Transverse colon (tissue), 4 donors: Measurements from ENCODE around the gene RNF144A. TPM values are rescaled to one million over a fixed set of nuclear protein-coding genes. Genes with fewer than 3 reads are reported as not detected.

ENCODE experiments used
- DNase-seq: peaks from one replicate; pipeline ENCODE4 v3.0.0-alpha.2; 2019
- H3K27ac ChIP-seq, 4 donors: fragments of 200-600 bp; sonication (generic); 2 replicates each; pipeline ENCODE4 v1.5.1; 2016 to 2018; ENCODE audit warnings: inconsistent platforms in 4 of 4
- H3K27me3 ChIP-seq: fragments of 200-600 bp; sonication (generic); 2 replicates; pipeline ENCODE4 v1.5.1; 2017; ENCODE audit warnings: inconsistent platforms
- H3K36me3 ChIP-seq, 4 donors: fragments of 200-600 bp; sonication (generic); 2 replicates each; pipeline ENCODE4 v1.5.1; 2017 to 2019; ENCODE audit warnings: inconsistent platforms in 4 of 4
- H3K4me1 ChIP-seq, 4 donors: fragments of 200-600 bp; sonication (generic); 2 replicates each; pipeline ENCODE4 v1.5.1; 2017 to 2020; ENCODE audit warnings: inconsistent platforms in 4 of 4
- H3K4me3 ChIP-seq, 4 donors: fragments of 200-600 bp; sonication (generic); 1 replicate in 1 of 4; 2 replicates in 3 of 4; pipeline versions ENCODE4 v1.5.1 to v1.6.1; 2017 to 2019; ENCODE audit warnings: inconsistent platforms in 4 of 4
- H3K9me3 ChIP-seq, 2 donors: fragments of 200-600 bp; sonication (generic); 2 replicates each; pipeline ENCODE4 v1.5.1; 2017 to 2019; ENCODE audit warnings: inconsistent platforms in 2 of 2
- EP300 ChIP-seq: sonication (generic); formaldehyde crosslinking; IDR thresholded peaks from one replicate; pipeline ENCODE4 v1.6.1; 2017; ENCODE audit warnings: antibody characterized with exemption, low read depth
- POLR2A ChIP-seq: fragments of 450-650 bp; IDR thresholded peaks from one replicate; pipeline ENCODE4 v1.6.1; 2016; ENCODE audit warnings: antibody characterized with exemption, mild to moderate bottlenecking, moderate library complexity
- POLR2AphosphoS5 ChIP-seq, 3 donors: sonication (generic); formaldehyde crosslinking; IDR thresholded peaks; one replicate each; pipeline ENCODE4 v1.6.1; 2016; ENCODE audit warnings: antibody characterized with exemption in 3 of 3
- WGBS, 2 donors: methylation state at CpG; one replicate each; pipeline ENCODE4 v1.1.5; 2018; ENCODE audit warnings: low coverage in 1 of 2; 5-methylcytosine and 5-hydroxymethylcytosine counted together
- in situ Hi-C, 4 donors: fragments of 200-750 bp; cut with MboI; loops; one replicate each; pipeline versions ENCODE4 v1.15.0 to v1.15.1; 2017; ENCODE audit warnings: low sequenced_read_pairs in 3 of 4, low pct_ligation_motif_present in 1 of 4, low pct_unique_long_range_greater_than_20kb in 1 of 4
- intact Hi-C: fragments of 100-400 bp; cut with DNase I; formaldehyde crosslinking; loops from one replicate; pipeline ENCODE4 v1.15.1; 2023; ENCODE audit warnings: low total_unique reads
- total RNA-seq, 4 donors: library from RNA; depleted of rRNA; stranded (reverse); fragments of >200 nt; gene quantifications; one replicate each; pipeline ENCODE4 v1.1.0, GENCODE V29; 2016
- TF ChIP-seq, protein P1 (sequence below), 5 experiments: fragments of 200-600 bp in 3 of 5; fragments of 450-650 bp in 2 of 5; sonication (generic) in 3 of 5; IDR thresholded peaks; 1 replicate in 2 of 5; 2 replicates in 3 of 5; pipeline ENCODE4 v1.5.1; 2016 to 2017; ENCODE audit warnings: antibody characterized with exemption in 5 of 5, inconsistent platforms in 3 of 5, mild to moderate bottlenecking in 2 of 5, moderate library complexity in 1 of 5

RNF144A gene
- total RNA-seq, 4 donors from 2014 or later, result 24.0 to 145 (median 83.0) TPM

DNA sequence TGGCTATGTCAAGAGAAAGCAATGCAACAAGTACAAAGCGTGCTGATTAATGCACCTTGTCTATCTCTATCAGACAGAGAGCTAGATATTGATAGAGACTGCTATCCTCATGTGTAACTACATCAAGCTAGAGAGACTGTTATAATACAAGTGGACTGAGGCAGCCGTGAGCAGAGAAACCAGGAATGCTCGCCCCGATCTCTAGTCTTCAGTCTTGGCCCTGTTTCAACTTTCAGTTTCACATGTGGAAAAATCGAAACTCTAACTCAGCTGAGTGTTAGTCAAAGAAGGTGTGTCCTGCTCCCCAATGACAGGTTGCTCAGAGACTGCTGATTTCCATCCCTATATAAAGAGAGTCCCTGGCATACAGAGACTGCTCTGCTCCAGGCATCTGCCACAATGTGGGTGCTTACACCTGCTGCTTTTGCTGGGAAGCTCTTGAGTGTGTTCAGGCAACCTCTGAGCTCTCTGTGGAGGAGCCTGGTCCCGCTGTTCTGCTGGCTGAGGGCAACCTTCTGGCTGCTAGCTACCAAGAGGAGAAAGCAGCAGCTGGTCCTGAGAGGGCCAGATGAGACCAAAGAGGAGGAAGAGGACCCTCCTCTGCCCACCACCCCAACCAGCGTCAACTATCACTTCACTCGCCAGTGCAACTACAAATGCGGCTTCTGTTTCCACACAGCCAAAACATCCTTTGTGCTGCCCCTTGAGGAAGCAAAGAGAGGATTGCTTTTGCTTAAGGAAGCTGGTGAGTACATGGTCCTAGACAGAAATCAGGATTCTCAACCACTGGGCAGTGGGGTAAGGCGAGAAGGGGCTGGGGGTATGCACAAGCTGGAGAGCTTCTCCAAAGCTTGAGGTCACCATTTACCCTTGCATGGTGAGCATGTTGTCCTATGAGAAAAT, 39.6 kb upstream of the RNF144A start, which contains the start of gene RSAD2:
Gene RSAD2 (plus strand): TSS at position 376 of the 903 bp plus-strand sequence. CDS start 24 bp downstream, at position 400.
- TF ChIP-seq, protein P1, sequence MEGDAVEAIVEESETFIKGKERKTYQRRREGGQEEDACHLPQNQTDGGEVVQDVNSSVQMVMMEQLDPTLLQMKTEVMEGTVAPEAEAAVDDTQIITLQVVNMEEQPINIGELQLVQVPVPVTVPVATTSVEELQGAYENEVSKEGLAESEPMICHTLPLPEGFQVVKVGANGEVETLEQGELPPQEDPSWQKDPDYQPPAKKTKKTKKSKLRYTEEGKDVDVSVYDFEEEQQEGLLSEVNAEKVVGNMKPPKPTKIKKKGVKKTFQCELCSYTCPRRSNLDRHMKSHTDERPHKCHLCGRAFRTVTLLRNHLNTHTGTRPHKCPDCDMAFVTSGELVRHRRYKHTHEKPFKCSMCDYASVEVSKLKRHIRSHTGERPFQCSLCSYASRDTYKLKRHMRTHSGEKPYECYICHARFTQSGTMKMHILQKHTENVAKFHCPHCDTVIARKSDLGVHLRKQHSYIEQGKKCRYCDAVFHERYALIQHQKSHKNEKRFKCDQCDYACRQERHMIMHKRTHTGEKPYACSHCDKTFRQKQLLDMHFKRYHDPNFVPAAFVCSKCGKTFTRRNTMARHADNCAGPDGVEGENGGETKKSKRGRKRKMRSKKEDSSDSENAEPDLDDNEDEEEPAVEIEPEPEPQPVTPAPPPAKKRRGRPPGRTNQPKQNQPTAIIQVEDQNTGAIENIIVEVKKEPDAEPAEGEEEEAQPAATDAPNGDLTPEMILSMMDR (IDR thresholded peaks at IDR 0.05), result no peak
- peak in 2 of 3 donors; percentile 21 to 28 for TF ChIP-seq POLR2AphosphoS5 (IDR thresholded peaks at IDR 0.05)
- in situ Hi-C loops (no loop called here), intact Hi-C loops (no loop called here)
- H3K4me3 ChIP-seq, result peak within 1 kb of the TSS; percentile 24 to 54 (median 34)
- no peaks in the 10 kb centered on the region for H3K9me3 ChIP-seq
- H3K36me3 ChIP-seq, result no peaks in the 10 kb centered on the region
- DNase-seq, result peak; percentile 22
- H3K4me1 ChIP-seq, result peaks cover 0 to 14% (median 1%) of the 10 kb centered on the region in 4 donors
- WGBS, 2 donors, result 0 to 29% methylated on average over 1 to 10 of the region's 10 CpGs
- H3K27ac ChIP-seq, result peak within 1 kb of the TSS; percentile 47 to 71 (median 61)
- no peaks in the 10 kb centered on the region for H3K27me3 ChIP-seq

DNA sequence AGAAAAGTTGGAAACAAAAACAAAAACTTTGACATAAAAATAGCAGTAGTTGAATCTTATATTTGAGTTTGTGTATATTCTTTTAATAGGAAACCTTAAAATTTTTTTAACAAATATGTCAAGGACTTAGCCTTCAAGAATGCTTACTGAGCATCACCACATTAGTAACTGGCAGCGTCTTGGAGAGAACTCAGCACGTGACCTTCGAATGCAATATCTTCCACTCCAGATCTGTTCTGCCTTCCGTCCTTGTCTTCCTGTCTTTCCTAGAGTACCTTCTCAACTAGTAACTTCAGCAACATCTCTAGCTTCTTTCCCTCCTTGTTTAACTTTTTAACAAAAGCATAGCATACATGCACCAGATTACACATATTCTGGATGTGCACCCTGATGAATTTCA, 38.7 kb upstream of the RNF144A start:
- H3K4me1 ChIP-seq, result peaks cover 0 to 14% (median 1%) of the 10 kb centered on the region in 4 donors
- in situ Hi-C loops (no loop called here), intact Hi-C loops (no loop called here)
- H3K4me3 ChIP-seq, result no peak overlapping the region
- no peaks in the 10 kb centered on the region for H3K9me3 ChIP-seq
- WGBS, 2 donors, result 64 to 89% methylated on average over 4 of the region's 4 CpGs
- DNase-seq, result no peak
- no peak overlapping the region for H3K27ac ChIP-seq
- no peaks in the 10 kb centered on the region for H3K36me3 ChIP-seq
- no peaks in the 10 kb centered on the region for H3K27me3 ChIP-seq
- TF ChIP-seq EP300 (no peak), POLR2A (no peak), POLR2AphosphoS5 (IDR thresholded peaks at IDR 0.05) (no peak)
- TF ChIP-seq, protein P1 (IDR thresholded peaks at IDR 0.05), result no peak

DNA sequence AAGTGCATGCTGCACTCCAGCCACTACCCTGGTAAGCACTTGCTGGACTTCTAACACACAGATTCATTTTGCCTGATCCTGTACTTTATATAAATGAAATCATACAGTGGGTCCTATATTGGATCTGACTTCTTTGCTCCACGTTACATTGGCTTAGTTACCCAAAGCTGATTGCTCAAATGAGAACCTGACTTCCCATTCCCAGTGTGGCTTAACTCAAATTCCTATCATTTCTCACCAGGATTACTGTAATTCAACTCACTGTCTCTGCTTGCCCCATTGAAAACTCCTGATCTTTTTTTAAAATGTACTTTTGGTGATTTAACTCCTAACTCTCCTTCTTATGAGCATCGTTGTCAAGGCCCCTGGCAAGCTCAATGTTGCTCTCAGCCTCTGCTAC, 38.2 kb upstream of the RNF144A start:
- 72 to 80% methylated on average over 2 of the region's 2 CpGs for WGBS, 2 donors

DNA sequence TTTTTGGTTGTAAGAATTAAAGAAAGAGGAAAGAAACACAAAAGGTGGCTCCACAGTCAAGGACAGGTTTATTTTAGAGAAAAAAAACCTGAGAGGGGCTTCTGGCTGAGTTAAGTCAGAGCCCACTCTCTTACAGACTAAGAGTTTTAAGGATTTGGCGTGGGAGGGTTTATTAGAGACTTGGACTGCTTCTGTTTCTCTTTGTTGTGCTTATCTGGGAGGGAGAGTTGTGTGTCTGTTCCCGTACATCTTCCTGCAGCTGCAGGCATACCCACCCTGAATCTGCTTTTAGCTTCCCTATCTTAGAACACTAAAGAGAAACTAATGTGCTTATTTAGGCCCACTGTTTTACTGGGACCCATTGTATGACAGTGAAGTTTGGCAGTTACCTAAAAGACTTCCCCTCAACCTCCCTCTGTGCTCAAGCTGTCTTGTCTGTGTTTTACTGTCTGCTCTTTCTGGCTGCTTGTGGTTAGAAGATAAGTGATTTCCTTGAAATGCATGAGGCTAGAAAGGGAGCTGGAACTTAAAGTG, 36.9 kb upstream of the RNF144A start:
- Histone ChIP-seq H3K9me3 (no peaks in the 10 kb centered on the region), H3K27ac (no peak overlapping the region), H3K36me3 (no peaks in the 10 kb centered on the region), H3K4me1 (peaks cover 0 to 14% (median 1%) of the 10 kb centered on the region in 4 donors), H3K27me3 (no peaks in the 10 kb centered on the region), H3K4me3 (no peak overlapping the region)
- intact Hi-C loops, result no loop called here
- DNase-seq, result no peak
- TF ChIP-seq POLR2A (no peak), POLR2AphosphoS5 (IDR thresholded peaks at IDR 0.05) (no peak), EP300 (no peak)
- TF ChIP-seq, protein P1 (IDR thresholded peaks at IDR 0.05), result no peak
- WGBS, 2 donors, result 68 to 74% methylated on average over 2 of the region's 2 CpGs
- in situ Hi-C loops, result no loop called here

More for the DNA sequence above, 38.2 kb upstream of the RNF144A start:
- H3K9me3 ChIP-seq, result no peaks in the 10 kb centered on the region
- H3K27me3 ChIP-seq, result no peaks in the 10 kb centered on the region
- no peaks in the 10 kb centered on the region for H3K36me3 ChIP-seq
- TF ChIP-seq POLR2AphosphoS5 (IDR thresholded peaks at IDR 0.05) (no peak), POLR2A (no peak), EP300 (no peak)
- TF ChIP-seq, protein P1 (IDR thresholded peaks at IDR 0.05), result no peak
- no peak overlapping the region for H3K4me3 ChIP-seq
- H3K4me1 ChIP-seq, result peaks cover 0 to 14% (median 1%) of the 10 kb centered on the region in 4 donors
- in situ Hi-C loops, result no loop called here
- intact Hi-C loops, result no loop called here
- no peak for DNase-seq
- no peak overlapping the region for H3K27ac ChIP-seq
